ENCODE results near the gene SPCS2.

DNA sequence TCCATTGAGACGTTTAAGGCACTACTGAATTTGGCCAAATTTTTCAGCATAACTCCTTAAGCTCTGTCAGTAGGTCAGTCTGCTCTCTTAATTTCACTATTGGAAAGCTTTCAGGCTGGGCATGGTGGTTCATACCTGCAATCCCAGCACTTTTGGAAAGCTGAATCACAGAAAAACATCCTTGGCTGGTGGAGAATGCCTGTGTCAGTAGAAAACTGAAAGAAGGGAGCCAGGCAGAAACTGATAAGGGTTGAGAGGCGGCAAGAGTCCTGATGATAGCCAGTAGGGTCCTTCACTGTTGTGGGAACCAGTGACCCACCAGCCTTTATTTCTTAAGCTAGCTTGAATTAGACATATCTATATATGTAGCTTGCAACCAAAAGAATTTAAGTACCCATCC, 62.3 kb downstream of the SPCS2 start:
- no peak for TF ChIP-seq POLR2A (IDR thresholded peaks at IDR 0.05)
- TF ChIP-seq, protein P1, sequence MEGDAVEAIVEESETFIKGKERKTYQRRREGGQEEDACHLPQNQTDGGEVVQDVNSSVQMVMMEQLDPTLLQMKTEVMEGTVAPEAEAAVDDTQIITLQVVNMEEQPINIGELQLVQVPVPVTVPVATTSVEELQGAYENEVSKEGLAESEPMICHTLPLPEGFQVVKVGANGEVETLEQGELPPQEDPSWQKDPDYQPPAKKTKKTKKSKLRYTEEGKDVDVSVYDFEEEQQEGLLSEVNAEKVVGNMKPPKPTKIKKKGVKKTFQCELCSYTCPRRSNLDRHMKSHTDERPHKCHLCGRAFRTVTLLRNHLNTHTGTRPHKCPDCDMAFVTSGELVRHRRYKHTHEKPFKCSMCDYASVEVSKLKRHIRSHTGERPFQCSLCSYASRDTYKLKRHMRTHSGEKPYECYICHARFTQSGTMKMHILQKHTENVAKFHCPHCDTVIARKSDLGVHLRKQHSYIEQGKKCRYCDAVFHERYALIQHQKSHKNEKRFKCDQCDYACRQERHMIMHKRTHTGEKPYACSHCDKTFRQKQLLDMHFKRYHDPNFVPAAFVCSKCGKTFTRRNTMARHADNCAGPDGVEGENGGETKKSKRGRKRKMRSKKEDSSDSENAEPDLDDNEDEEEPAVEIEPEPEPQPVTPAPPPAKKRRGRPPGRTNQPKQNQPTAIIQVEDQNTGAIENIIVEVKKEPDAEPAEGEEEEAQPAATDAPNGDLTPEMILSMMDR (IDR thresholded peaks at IDR 0.05) = no peak
- TF ChIP-seq EP300 (IDR thresholded peaks at IDR 0.05) = no peak

Measured in ovary (tissue), 3 donors.